Panc1 (cell line): Measurements from ENCODE around the gene GPC6. TPM values are rescaled to one million over a fixed set of nuclear protein-coding genes. Genes with fewer than 3 reads are reported as not detected.

ENCODE experiments used
- ATAC-seq: fragments of 200-7000 bp; cut with Tn5 transposase; 2 replicates; pipeline ENCODE4 v1.9.1; 2020; ENCODE audit warnings: mild to moderate bottlenecking, moderate library complexity
- BruUV-seq: library from RNA; stranded (reverse); fragments of 400-500 nt; replicated peaks from 2 replicates; lab custom pipeline; 2021; lab: Mats Ljungman, UMichigan
- CTCF ChIA-PET: fragments of 300-600 bp; sonication (Branson Sonifier 250); formaldehyde crosslinking; loops from one replicate; lab custom pipeline; 2022; ENCODE audit warnings: antibody characterized with exemption; lab: Charles Lee
- POLR2A ChIA-PET: fragments of 300-600 bp; sonication (Branson Sonifier 250); formaldehyde crosslinking; loops from one replicate; lab custom pipeline; 2022; ENCODE audit warnings: antibody characterized with exemption; lab: Charles Lee
- DNase-seq: peaks from one replicate; pipeline ENCODE4 v3.0.0-alpha.2; 2010; ENCODE audit warnings: low read depth, low spot score
- H3K27ac ChIP-seq: 2 replicates; pipeline ENCODE4 v1.5.1; 2011; ENCODE audit warnings: mild to moderate bottlenecking, low read length, inconsistent platforms
- H3K27me3 ChIP-seq: fragments of 200-500 bp; sonication (Bioruptor generic); 2 replicates; pipeline ENCODE4 v1.6.0; 2014; ENCODE audit warnings: low read length, inconsistent platforms; ENCODE audit not compliant: control insufficient read depth, insufficient read depth
- H3K36me3 ChIP-seq: fragments of 200-500 bp; sonication (Bioruptor generic); 2 replicates; pipeline ENCODE4 v1.5.1; 2014; ENCODE audit warnings: inconsistent platforms, mild to moderate bottlenecking, low read length, moderate library complexity; ENCODE audit not compliant: control insufficient read depth, insufficient read depth
- H3K4me1 ChIP-seq: 2 replicates; pipeline ENCODE4 v1.5.1; 2011; ENCODE audit warnings: inconsistent platforms, mild to moderate bottlenecking, low read length, moderate library complexity; ENCODE audit not compliant: control insufficient read depth, insufficient read depth
- H3K4me3 ChIP-seq, 2 experiments: 2 replicates each; pipeline ENCODE4 v1.5.1; 2011 to 2012; ENCODE audit warnings: low read depth in 2 of 2, low read length in 2 of 2, mild to moderate bottlenecking in 2 of 2, inconsistent platforms in 1 of 2, moderate library complexity in 1 of 2
- H3K9me3 ChIP-seq: fragments of 200-500 bp; sonication (Bioruptor generic); 2 replicates; pipeline ENCODE4 v1.5.1; 2014; ENCODE audit warnings: low read depth, mild to moderate bottlenecking, inconsistent platforms, low read length, moderate library complexity; ENCODE audit not compliant: control insufficient read depth, insufficient read depth
- POLR2AphosphoS5 ChIP-seq: IDR thresholded peaks from 2 replicates; pipeline ENCODE4 v1.6.1; 2012; ENCODE audit warnings: mild to moderate bottlenecking, low read depth, low read length, moderate library complexity
- SIN3A ChIP-seq: IDR thresholded peaks from 2 replicates; pipeline ENCODE4 v1.6.1; 2012; ENCODE audit warnings: low read depth, mild to moderate bottlenecking, low read length, moderate library complexity, borderline replicate concordance; ENCODE audit not compliant: insufficient read depth
- TCF7L2 ChIP-seq: IDR thresholded peaks from 2 replicates; pipeline ENCODE4 v1.6.1; 2011; ENCODE audit warnings: mild to moderate bottlenecking, low read depth, low read length, inconsistent platforms
- in situ Hi-C: cut with HindIII; loops from 2 replicates; pipeline ENCODE4 v1.10.0; 2016; ENCODE audit warnings: low sequenced_read_pairs, low pct_unique_long_range_greater_than_20kb
- intact Hi-C: fragments of 100-400 bp; cut with micrococcal nuclease; formaldehyde crosslinking; loops from one replicate; pipeline ENCODE4 v1.10.0; 2022; ENCODE audit not compliant: unreplicated experiment
- total RNA-seq: library from RNA; stranded (reverse); gene quantifications from one replicate; pipeline ENCODE4 v1.2.1, GENCODE V29; 2021; ENCODE audit not compliant: unreplicated experiment
- TF ChIP-seq, protein P1 (sequence below): fragments of 450-650 bp; IDR thresholded peaks from 2 replicates; pipeline ENCODE4 v1.5.1; 2017; ENCODE audit warnings: mild to moderate bottlenecking
- TF ChIP-seq, protein P2 (sequence below), 2 experiments: IDR thresholded peaks; 2 replicates each; pipeline ENCODE4 v1.6.1; 2011 to 2012; ENCODE audit warnings: low read depth in 2 of 2, control low read depth in 1 of 2, low read length in 1 of 2, mild to moderate bottlenecking in 1 of 2, moderate library complexity in 1 of 2; ENCODE audit not compliant: insufficient read depth in 1 of 2

The GPC6 gene
- total RNA-seq, 1 experiment from 2014 or later: 4.8 TPM

DNA sequence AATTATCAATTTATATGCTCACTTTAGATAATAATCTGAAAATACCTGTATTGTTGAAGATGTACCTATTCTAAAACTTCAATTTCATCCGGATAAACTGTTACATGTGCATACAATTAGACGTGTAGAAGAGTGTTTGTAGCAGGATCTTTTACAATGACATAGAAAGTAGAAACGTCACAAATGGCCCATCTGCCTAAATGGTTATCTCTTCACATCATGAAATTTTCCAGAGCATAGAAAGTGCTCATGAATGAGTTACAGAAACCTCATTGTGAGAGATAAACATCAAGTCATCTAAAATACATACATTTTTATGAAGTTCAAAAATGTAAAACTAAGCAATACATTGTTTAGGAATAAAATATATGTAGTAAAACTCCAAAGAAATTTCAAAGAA is 607.4 kb downstream of the GPC6 start:
- no peak for ATAC-seq
- H3K9me3 ChIP-seq: no peaks in the 10 kb centered on the region
- no peaks in the 10 kb centered on the region for H3K36me3 ChIP-seq
- no peak overlapping the region for H3K4me3 ChIP-seq
- TF ChIP-seq SIN3A: no peak
- TF ChIP-seq, protein P1, sequence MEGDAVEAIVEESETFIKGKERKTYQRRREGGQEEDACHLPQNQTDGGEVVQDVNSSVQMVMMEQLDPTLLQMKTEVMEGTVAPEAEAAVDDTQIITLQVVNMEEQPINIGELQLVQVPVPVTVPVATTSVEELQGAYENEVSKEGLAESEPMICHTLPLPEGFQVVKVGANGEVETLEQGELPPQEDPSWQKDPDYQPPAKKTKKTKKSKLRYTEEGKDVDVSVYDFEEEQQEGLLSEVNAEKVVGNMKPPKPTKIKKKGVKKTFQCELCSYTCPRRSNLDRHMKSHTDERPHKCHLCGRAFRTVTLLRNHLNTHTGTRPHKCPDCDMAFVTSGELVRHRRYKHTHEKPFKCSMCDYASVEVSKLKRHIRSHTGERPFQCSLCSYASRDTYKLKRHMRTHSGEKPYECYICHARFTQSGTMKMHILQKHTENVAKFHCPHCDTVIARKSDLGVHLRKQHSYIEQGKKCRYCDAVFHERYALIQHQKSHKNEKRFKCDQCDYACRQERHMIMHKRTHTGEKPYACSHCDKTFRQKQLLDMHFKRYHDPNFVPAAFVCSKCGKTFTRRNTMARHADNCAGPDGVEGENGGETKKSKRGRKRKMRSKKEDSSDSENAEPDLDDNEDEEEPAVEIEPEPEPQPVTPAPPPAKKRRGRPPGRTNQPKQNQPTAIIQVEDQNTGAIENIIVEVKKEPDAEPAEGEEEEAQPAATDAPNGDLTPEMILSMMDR: no peak
- TF ChIP-seq, protein P2, sequence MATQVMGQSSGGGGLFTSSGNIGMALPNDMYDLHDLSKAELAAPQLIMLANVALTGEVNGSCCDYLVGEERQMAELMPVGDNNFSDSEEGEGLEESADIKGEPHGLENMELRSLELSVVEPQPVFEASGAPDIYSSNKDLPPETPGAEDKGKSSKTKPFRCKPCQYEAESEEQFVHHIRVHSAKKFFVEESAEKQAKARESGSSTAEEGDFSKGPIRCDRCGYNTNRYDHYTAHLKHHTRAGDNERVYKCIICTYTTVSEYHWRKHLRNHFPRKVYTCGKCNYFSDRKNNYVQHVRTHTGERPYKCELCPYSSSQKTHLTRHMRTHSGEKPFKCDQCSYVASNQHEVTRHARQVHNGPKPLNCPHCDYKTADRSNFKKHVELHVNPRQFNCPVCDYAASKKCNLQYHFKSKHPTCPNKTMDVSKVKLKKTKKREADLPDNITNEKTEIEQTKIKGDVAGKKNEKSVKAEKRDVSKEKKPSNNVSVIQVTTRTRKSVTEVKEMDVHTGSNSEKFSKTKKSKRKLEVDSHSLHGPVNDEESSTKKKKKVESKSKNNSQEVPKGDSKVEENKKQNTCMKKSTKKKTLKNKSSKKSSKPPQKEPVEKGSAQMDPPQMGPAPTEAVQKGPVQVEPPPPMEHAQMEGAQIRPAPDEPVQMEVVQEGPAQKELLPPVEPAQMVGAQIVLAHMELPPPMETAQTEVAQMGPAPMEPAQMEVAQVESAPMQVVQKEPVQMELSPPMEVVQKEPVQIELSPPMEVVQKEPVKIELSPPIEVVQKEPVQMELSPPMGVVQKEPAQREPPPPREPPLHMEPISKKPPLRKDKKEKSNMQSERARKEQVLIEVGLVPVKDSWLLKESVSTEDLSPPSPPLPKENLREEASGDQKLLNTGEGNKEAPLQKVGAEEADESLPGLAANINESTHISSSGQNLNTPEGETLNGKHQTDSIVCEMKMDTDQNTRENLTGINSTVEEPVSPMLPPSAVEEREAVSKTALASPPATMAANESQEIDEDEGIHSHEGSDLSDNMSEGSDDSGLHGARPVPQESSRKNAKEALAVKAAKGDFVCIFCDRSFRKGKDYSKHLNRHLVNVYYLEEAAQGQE (IDR thresholded peaks at IDR 0.05; ENCODE audit: insufficient read depth in 1 of 2, low read depth in 2 of 2, low read length in 1 of 2): no peak
- TF ChIP-seq TCF7L2: no peak
- TF ChIP-seq POLR2AphosphoS5: no peak
- CTCF ChIA-PET: no interaction called here
- no peak for DNase-seq
- no peaks in the 10 kb centered on the region for H3K27me3 ChIP-seq
- no peaks in the 10 kb centered on the region for H3K4me1 ChIP-seq
- intact Hi-C loops: no loop called here
- in situ Hi-C loops: no loop called here
- POLR2A ChIA-PET: no interaction called here
- H3K27ac ChIP-seq: no peak overlapping the region
- no TSS peak for BruUV-seq

DNA sequence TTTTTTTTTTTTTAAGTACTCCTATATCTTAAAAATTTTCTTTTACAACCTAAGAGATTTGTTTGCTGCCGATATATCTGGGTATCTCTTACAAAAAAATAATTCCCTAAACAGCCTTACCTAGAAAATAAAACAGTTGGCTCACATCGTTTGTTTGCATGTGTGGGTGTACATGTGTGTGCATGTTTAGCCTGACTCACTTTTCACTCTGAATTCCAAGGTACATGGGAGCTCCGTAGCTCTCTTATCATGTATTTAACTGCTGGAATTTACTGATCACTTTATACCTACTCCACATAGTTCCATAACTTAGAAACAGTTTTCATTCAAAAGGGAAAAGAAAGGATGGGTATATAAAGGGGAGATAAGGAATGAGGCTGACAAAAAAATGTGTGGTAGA is 616.5 kb downstream of the GPC6 start:
- H3K36me3 ChIP-seq: no peaks in the 10 kb centered on the region
- H3K9me3 ChIP-seq: no peaks in the 10 kb centered on the region
- H3K27ac ChIP-seq: no peak overlapping the region
- intact Hi-C loops (no loop called here), in situ Hi-C loops (no loop called here)
- no TSS peak for BruUV-seq
- H3K4me3 ChIP-seq: no peak overlapping the region
- POLR2A ChIA-PET: no interaction called here
- TF ChIP-seq, protein P2 (IDR thresholded peaks at IDR 0.05; ENCODE audit: insufficient read depth in 1 of 2, low read depth in 2 of 2, low read length in 1 of 2): no peak
- TF ChIP-seq POLR2AphosphoS5 (no peak), SIN3A (no peak), TCF7L2 (no peak)
- TF ChIP-seq, protein P1: no peak
- CTCF ChIA-PET: no interaction called here
- no peak for DNase-seq
- no peak for ATAC-seq
- H3K27me3 ChIP-seq: no peaks in the 10 kb centered on the region
- H3K4me1 ChIP-seq: no peaks in the 10 kb centered on the region
